ENCODE measurements around the gene MICOS13.

DNA sequence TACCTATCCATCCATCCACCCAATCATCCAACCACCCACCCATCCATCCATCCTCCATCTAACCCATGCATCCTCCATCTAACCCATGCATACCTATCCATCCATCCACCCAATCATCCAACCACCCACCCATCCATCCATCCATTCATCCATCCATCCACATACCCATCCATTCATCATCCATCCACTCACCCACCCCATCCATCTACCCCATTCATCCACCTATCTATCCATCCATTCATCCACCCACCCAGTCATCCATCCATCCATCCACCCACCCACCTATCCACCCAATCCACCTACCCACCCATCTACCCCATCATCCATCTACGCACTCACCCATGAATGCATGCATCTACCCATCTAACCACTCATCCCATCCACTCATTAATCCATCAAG lies 6.6 kb downstream of the MICOS13 start:
- no peak for TF ChIP-seq CTCF (IDR thresholded peaks at IDR 0.05)
- TF ChIP-seq POLR2A (IDR thresholded peaks at IDR 0.05) = no peak
